EL (cell line): Measurements from ENCODE around the gene ACBD5.
"Not testable (repeated sequence)": the region's sequence is repeated elsewhere in the genome, so short reads cannot be mapped to it uniquely, and the experiment has no call there.

ENCODE experiments used
- DNase-seq: peaks from one replicate; pipeline ENCODE4 v3.0.0-alpha.2; 2016

ACBD5 gene, protein sequence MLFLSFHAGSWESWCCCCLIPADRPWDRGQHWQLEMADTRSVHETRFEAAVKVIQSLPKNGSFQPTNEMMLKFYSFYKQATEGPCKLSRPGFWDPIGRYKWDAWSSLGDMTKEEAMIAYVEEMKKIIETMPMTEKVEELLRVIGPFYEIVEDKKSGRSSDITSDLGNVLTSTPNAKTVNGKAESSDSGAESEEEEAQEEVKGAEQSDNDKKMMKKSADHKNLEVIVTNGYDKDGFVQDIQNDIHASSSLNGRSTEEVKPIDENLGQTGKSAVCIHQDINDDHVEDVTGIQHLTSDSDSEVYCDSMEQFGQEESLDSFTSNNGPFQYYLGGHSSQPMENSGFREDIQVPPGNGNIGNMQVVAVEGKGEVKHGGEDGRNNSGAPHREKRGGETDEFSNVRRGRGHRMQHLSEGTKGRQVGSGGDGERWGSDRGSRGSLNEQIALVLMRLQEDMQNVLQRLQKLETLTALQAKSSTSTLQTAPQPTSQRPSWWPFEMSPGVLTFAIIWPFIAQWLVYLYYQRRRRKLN

GRCh38 chr10:27240212-27241009, at the start of gene ACBD5:
Gene ACBD5, minus strand, starts transcription at chr10:27240797. Its CDS starts 109 bp downstream, at chr10:27240688.
- DNase-seq, result peak; percentile 85

- DNase-seq, result peak; percentile 3
These were observed 44.5 kb upstream of the ACBD5 start for GRCh38 chr10:27285093-27285492.

DNA sequence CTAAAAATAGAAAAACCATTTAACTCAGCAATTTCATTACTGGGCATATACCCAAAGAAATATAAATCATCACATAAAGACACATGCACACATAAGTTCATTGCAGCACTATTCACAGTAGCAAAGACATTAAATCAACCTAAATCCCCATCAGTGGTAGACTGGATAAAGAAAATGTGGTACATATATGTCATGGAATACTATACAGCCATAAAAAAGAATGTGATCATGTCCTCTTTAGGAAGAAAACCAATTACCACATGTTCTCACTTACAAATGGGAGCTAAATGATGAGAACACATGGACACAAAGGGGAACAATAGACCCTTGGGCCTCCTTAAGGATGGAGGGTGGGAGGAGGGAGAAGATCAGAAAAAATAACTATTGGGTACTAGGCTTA, 36.0 kb upstream of the ACBD5 start:
- DNase-seq, result no peak

DNA sequence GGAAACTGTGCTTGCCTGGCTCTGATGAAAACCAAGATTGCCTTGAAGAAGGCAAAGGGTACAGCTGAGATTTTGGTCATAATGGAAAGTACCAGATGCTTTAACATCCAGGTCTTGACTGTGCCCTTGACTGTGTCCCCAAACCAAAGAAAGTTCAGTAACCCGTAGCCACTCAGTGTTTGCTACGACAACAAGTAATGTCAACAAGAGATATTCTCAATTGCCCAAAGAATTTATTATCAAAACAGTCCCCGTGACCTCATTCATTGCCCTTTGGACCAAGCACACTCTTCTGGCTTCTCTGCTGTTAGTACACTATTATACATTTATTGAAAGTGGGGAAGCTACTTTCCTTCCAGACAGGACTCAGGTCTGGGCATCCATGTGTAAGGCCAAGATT, 25.4 kb upstream of the ACBD5 start:
- not testable (repeated sequence) for DNase-seq

DNA sequence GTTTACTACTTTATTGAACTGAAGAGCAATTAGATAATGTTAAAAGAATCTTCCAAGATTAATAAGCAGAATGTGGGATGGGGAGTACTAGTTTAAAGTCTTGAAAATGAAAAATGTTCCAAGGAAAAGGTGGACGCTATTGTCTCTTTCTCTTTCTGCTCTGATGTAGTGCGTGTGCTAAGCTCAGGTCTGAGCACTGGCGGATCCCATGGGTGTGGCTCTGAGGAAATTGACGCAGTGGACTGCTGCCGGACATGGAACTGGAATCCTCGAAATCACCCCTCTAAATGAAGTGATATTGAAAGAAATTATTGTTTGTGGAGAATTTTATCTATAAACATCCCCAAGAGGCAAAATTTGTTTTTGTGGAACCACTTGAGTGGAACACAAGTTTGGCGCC, 22.2 kb upstream of the ACBD5 start:
- not testable (repeated sequence) for DNase-seq

GRCh38 chr10:27258838-27259812, 18.5 kb upstream of the ACBD5 start:
- no peak for DNase-seq

GRCh38 chr10:27258492-27258837, 17.9 kb upstream of the ACBD5 start:
- DNase-seq, result no peak

DNA sequence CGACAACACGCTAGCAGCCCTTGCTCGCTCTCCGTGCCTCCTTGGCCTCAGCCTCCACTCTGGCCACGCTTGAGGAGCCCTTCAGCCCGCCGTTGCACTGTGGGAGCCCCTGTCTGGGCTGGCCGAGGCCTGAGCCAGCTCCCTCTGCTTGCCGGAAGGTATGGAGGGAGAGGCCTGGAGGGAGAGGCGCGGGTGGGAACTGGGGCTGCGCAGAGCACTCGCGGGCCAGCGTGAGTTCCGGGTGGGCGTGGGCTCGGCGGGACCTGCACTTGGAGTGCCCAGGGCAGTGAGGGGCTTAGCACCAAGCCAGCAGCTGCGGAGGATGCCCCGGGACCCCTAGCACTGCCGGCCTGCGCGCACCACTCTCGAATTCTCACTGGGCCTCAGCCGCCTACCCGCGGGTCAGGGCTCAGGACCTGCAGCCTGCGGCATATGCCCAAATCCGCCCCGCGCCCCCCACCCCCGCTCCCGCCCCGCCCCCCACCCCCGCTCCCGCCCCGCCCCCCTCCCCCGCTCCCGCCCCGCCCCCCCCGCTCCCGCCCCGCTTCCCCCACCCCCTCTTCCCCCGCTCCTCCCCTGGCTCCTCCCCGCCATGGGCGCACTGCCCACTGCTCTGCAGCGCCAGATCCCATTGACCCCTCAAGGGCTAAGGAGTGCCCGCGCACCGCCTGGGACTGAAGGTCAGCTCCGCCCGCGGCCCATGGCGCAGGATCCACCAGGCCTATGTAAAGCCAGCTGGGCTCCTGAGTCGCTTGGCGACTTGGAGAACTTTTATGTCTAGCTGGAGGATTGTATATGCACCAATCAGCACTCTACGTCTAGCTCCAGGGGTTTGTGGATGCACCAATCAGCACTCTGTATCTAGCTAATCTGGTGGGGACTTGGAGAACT, 15.9 kb upstream of the ACBD5 start:
- no peak for DNase-seq

- DNase-seq, result no peak
These were observed 13.0 kb upstream of the ACBD5 start for GRCh38 chr10:27253576-27253975.

DNA sequence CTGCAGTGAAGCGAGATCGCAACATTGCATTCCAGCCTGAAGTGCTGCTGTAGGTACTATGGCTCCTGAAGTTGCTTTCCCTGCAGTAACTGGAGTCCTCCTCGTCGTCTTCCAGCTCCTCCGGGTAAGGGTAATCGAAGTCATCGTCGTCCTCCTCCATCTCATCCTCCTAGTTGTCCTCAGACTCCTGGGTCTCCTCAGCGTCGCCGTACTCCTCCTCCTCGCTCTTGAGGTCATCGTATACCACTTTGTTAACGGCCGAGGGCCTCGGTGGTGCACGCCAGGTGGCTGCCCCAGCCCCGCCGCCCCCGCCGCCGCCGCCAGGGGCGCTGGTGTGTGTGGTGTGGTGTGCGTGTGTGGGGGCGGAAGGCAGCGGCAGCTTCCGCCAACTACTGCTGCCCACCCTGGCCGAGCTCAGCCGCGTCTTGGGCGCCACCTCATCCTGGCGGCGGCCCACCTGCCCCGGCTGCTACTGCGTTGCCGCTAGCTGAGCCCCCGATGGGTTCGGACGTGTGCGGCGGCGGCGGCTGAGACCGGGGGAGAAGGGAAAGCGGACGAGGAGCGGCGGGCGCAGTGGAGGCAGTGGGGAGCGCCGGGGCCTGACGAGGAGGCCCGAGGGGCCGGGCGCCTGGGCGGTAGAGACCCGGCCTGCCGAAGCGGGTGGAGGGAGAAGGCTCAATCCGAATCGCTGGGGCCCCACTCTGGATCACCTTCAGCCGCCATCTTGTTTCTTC, 11.8 kb upstream of the ACBD5 start:
- peak; percentile 48 for DNase-seq

GRCh38 chr10:27251554-27251953, 11.0 kb upstream of the ACBD5 start:
- no peak for DNase-seq

DNA sequence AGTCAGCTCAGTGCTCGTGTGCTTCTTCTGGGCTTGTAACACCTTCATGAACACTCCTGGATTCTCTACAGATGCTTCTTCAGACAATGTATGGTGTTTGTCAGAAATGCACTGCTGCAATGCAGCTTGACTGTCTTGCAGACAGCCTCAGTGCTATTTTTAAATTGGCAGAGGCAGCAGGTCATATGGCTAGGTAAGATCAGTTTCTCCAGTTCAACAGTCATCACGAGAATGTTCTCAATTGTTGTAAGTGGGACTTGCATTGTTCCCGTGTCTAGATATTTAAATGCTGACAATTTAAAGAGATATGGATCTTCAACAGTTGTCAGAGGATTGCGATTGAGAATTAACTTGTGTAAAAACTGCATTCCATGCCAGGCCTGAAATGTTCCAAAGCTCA, 7.6 kb upstream of the ACBD5 start:
- DNase-seq, result no peak

- DNase-seq, result no peak
These were observed 6.8 kb upstream of the ACBD5 start for GRCh38 chr10:27247441-27247840.

GRCh38 chr10:27247006-27247405, 6.4 kb upstream of the ACBD5 start:
- no peak for DNase-seq

GRCh38 chr10:27245836-27246235, 5.2 kb upstream of the ACBD5 start:
- no peak for DNase-seq

GRCh38 chr10:27244976-27245375, 4.4 kb upstream of the ACBD5 start:
- DNase-seq, result no peak

- DNase-seq, result peak; percentile 78
These were observed 2.5 kb upstream of the ACBD5 start for GRCh38 chr10:27242951-27243551.

DNA sequence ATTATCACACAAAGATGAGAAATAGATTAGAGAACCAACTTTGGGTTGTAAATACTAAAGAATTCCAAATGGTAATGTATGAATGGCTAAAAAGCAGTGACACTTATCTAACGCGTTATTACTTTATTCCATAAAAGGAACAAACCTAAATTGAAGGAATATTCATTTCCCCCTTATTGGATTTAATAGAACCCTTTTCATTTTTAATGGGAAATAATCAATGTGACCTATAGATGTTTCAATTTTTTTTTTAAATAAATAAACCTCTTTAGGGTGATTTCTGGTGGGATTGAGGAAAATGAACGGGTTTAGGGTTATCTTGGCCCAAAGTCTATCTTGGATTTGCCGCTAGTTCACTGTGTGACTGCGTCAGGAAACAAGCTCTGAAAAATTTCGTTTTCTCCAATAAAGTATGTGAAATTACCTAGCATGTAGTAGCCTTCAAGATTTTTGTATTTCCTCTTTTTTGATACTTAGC, 1.9 kb upstream of the ACBD5 start:
- DNase-seq, result no peak

DNA sequence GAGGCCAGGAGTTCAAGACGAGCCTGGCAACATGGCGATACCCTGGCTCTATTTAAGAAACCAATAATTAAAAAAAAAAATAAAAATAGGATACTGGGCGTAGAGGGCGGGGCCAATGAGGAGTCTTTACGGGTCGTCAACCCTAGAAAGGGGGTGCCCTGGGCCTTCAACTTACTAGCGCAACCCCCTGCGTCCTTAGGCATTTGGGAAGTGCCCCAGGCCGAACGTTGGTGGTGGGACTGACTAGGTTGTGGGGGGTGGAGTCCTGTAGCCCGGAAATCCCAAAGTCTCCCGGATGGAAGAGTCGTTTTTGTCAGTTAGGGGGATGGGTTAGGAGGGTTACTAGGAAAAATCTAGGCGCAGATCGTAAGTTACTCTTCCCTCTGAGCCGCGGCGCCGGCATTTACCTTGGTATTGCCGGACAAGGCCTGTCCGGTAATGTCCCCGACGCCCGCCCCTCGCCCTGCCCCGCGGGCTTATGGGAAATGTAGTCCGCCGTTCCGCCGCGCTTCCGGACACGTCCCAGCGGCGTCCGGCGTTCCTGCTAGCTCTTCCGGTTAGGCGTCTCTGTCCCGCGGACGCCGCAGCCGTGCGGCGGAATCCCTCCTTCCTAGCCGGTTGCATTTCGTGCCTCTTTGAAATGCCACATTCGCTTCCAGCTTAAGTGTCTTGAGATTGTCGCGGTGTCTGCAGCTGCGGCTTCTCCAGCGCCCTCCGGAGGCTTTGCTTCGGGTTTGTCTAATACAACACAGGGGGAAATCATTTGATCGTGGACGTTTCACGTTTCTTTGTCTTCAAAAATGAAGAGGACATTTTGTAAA, 1.3 kb upstream of the ACBD5 start:
- DNase-seq, result peak; percentile 96
